AG04450 (cell line): ENCODE results near the gene ROBO1. TPM values are rescaled to one million over a fixed set of nuclear protein-coding genes. Genes with fewer than 3 reads are reported as not detected.

Experiments
- CTCF ChIA-PET: fragments of 300-600, 350-600 bp; formaldehyde crosslinking; extraction: SDS; loops from one replicate; lab custom pipeline; 2022; ENCODE audit warnings: antibody characterized with exemption, inconsistent platforms; lab: Charles Lee
- POLR2A ChIA-PET: fragments of 350-600 bp; formaldehyde crosslinking; extraction: SDS; loops from one replicate; lab custom pipeline; 2021; ENCODE audit warnings: antibody characterized with exemption, inconsistent platforms; lab: Yijun Ruan, JAX
- DNase-seq: peaks from one replicate; pipeline ENCODE4 v3.0.0-alpha.2; 2011; ENCODE audit warnings: low read depth, low spot score
- H3K27ac ChIP-seq: one replicate; pipeline ENCODE4 v1.5.1; 2012; ENCODE audit warnings: low read depth, low read length, control low read depth
- H3K27me3 ChIP-seq: one replicate; pipeline ENCODE4 v1.6.0; 2012; ENCODE audit warnings: low read length; ENCODE audit not compliant: control insufficient read depth, insufficient read depth
- H3K4me3 ChIP-seq: 2 replicates; pipeline ENCODE4 v1.5.1; 2011; ENCODE audit warnings: mild to moderate bottlenecking, low read depth, low read length, control low read depth
- H3K9me3 ChIP-seq: 2 replicates; pipeline ENCODE4 v1.5.1; 2012; ENCODE audit warnings: low read length; ENCODE audit not compliant: control insufficient read depth, insufficient read depth
- polyA plus RNA-seq: library from polyadenylated mRNA; depleted of rRNA; stranded (reverse); fragments of >200 nt; gene quantifications from 2 replicates; pipeline ENCODE4 v1.2.3, GENCODE V29; 2011
- TF ChIP-seq, protein P1 (sequence below): IDR thresholded peaks from 2 replicates; pipeline ENCODE4 v1.5.1; 2011; ENCODE audit warnings: low read depth, low read length, control low read depth, inconsistent platforms

Gene ROBO1
- polyA plus RNA-seq, 1 experiment, result 66.0 TPM

DNA sequence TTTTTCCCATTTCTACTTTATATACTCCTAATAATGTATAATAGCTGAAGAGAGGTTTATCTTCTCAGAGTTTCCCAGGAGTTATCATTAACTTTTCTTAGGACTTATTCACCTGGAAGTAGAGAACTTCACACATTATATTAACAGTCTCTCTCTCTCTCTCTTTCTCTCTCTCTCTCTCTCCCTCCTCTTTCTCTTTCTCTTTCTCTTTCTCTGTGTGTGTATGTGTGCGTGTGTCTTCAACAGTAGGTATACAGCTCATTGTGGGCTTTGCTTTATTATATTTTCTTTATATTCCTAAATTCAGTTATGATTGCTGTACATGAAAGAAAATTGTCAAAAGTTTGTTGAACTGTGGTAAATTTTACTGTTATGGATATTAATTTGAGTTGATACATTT is 353.8 kb downstream of the ROBO1 start:
- H3K27me3 ChIP-seq, result no peaks in the 10 kb centered on the region
- H3K9me3 ChIP-seq, result no peaks in the 10 kb centered on the region
- TF ChIP-seq, protein P1, sequence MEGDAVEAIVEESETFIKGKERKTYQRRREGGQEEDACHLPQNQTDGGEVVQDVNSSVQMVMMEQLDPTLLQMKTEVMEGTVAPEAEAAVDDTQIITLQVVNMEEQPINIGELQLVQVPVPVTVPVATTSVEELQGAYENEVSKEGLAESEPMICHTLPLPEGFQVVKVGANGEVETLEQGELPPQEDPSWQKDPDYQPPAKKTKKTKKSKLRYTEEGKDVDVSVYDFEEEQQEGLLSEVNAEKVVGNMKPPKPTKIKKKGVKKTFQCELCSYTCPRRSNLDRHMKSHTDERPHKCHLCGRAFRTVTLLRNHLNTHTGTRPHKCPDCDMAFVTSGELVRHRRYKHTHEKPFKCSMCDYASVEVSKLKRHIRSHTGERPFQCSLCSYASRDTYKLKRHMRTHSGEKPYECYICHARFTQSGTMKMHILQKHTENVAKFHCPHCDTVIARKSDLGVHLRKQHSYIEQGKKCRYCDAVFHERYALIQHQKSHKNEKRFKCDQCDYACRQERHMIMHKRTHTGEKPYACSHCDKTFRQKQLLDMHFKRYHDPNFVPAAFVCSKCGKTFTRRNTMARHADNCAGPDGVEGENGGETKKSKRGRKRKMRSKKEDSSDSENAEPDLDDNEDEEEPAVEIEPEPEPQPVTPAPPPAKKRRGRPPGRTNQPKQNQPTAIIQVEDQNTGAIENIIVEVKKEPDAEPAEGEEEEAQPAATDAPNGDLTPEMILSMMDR, result no peak
- H3K27ac ChIP-seq, result no peak overlapping the region
- no peak overlapping the region for H3K4me3 ChIP-seq
- CTCF ChIA-PET, result interaction anchor here (1.0 kb wide), 1 partner anchor 328 kb away, joined by 3 read pairs; no protein-coding TSS in a partner anchor
- POLR2A ChIA-PET, result no interaction called here
- no peak for DNase-seq

DNA sequence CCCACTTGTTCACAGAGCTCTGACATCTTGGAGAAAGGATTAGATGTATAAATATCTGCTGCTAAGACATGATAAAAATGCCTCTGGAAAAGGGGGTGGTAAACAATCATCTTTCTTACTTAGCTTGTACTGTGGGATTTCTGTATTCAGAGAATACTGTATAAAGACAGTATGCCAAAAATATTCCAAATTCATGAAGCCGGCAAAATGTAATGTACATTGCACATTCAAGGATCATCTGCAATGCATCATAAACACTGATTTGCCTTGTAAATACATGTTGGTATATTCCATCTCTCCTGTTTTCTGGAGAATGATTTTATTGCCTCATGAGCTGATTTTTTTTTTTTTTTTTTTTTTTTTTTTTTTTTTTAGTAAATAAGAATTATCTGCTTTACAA is 355.3 kb downstream of the ROBO1 start:
- no peaks in the 10 kb centered on the region for H3K27me3 ChIP-seq
- DNase-seq, result no peak
- no peak overlapping the region for H3K27ac ChIP-seq
- ChIA-PET CTCF (no interaction called here), POLR2A (no interaction called here)
- TF ChIP-seq, protein P1, result no peak
- H3K9me3 ChIP-seq, result no peaks in the 10 kb centered on the region
- no peak overlapping the region for H3K4me3 ChIP-seq

- POLR2A ChIA-PET, result no interaction called here
- no peaks in the 10 kb centered on the region for H3K9me3 ChIP-seq
- CTCF ChIA-PET, result no interaction called here
- no peak overlapping the region for H3K27ac ChIP-seq
- H3K27me3 ChIP-seq, result no peaks in the 10 kb centered on the region
- no peak overlapping the region for H3K4me3 ChIP-seq
- no peak for DNase-seq
- TF ChIP-seq, protein P1, result no peak
Observed at GRCh38 chr3:79410617-79411016, 357.2 kb downstream of the ROBO1 start.

DNA sequence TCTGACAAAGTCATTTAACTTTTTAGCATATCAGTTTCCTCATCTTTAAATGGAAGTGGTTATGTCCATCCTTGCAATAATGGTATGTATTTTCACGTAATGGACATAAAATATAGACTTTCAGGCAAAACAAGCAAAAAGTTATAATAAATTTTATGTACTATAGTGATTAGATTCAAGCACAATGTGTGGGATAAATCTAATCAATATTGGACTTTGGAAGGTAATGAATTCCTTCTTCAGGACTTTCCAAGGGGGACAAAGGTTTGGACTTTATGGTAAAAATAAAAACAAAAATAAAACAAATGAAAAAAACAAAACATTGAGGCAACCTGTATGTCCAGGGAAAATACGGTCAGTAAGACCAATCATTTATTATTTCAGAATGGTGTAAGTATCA is 357.7 kb downstream of the ROBO1 start:
- no peaks in the 10 kb centered on the region for H3K27me3 ChIP-seq
- H3K27ac ChIP-seq, result no peak overlapping the region
- ChIA-PET POLR2A (no interaction called here), CTCF (no interaction called here)
- H3K9me3 ChIP-seq, result no peaks in the 10 kb centered on the region
- no peak overlapping the region for H3K4me3 ChIP-seq
- TF ChIP-seq, protein P1, result no peak
- no peak for DNase-seq

- ChIA-PET POLR2A (no interaction called here), CTCF (no interaction called here)
- no peaks in the 10 kb centered on the region for H3K9me3 ChIP-seq
- H3K27ac ChIP-seq, result no peak overlapping the region
- no peak for DNase-seq
- no peaks in the 10 kb centered on the region for H3K27me3 ChIP-seq
- TF ChIP-seq, protein P1, result peak; percentile 24
- no peak overlapping the region for H3K4me3 ChIP-seq
Observed at GRCh38 chr3:79406175-79406574, 361.6 kb downstream of the ROBO1 start.
